KMS-11 (cell line): ENCODE results near the gene MYO1H.

Experiments used
- H2AFZ ChIP-seq: fragments of 200-600 bp; sonication (generic); 2 replicates; pipeline ENCODE4 v1.6.1; 2016; ENCODE audit warnings: antibody characterized with exemption, mixed run types, low read depth
- H3K27ac ChIP-seq: fragments of 200-600 bp; sonication (generic); 2 replicates; pipeline ENCODE4 v1.6.1; 2016; ENCODE audit warnings: mild to moderate bottlenecking, mixed run types
- H3K27me3 ChIP-seq: fragments of 200-600 bp; sonication (generic); 2 replicates; pipeline ENCODE4 v1.6.1; 2017; ENCODE audit warnings: mild to moderate bottlenecking, low read depth, mixed run types, moderate library complexity; ENCODE audit not compliant: insufficient read depth
- H3K36me3 ChIP-seq: fragments of 200-600 bp; sonication (generic); 2 replicates; pipeline ENCODE4 v1.6.1; 2017; ENCODE audit warnings: mild to moderate bottlenecking, mixed run types; ENCODE audit not compliant: insufficient read depth
- H3K4me1 ChIP-seq: fragments of 200-600 bp; sonication (generic); 2 replicates; pipeline ENCODE4 v1.6.1; 2016; ENCODE audit warnings: mild to moderate bottlenecking, low read depth, mixed run types; ENCODE audit not compliant: poor library complexity, severe bottlenecking
- H3K4me2 ChIP-seq: fragments of 200-600 bp; sonication (generic); 2 replicates; pipeline ENCODE4 v1.7.0; 2016; ENCODE audit warnings: mild to moderate bottlenecking, mixed run types
- H3K4me3 ChIP-seq: fragments of 200-600 bp; sonication (generic); IDR thresholded peaks from 2 replicates; pipeline ENCODE4 v1.6.1; 2017; ENCODE audit warnings: low read depth, low read length, mixed read lengths; ENCODE audit not compliant: insufficient read depth
- H3K79me2 ChIP-seq: fragments of 200-600 bp; sonication (generic); 2 replicates; pipeline ENCODE4 v1.6.1; 2016; ENCODE audit warnings: low read depth, mixed run types; ENCODE audit not compliant: insufficient read depth
- H3K9ac ChIP-seq: fragments of 200-600 bp; sonication (generic); 2 replicates; pipeline ENCODE4 v1.6.1; 2016; ENCODE audit warnings: mild to moderate bottlenecking, mixed run types
- H4K20me1 ChIP-seq: fragments of 200-600 bp; sonication (generic); 2 replicates; pipeline ENCODE4 v1.6.1; 2016; ENCODE audit warnings: mild to moderate bottlenecking, mixed run types; ENCODE audit not compliant: insufficient read depth
- TF ChIP-seq, protein P1 (sequence below): fragments of 200-600 bp; sonication (generic); conservative IDR thresholded peaks from 2 replicates; pipeline ENCODE4 v1.6.1; 2017; ENCODE audit warnings: low read depth, mild to moderate bottlenecking, antibody characterized with exemption, low read length, moderate library complexity, mixed read lengths

MYO1H gene

DNA sequence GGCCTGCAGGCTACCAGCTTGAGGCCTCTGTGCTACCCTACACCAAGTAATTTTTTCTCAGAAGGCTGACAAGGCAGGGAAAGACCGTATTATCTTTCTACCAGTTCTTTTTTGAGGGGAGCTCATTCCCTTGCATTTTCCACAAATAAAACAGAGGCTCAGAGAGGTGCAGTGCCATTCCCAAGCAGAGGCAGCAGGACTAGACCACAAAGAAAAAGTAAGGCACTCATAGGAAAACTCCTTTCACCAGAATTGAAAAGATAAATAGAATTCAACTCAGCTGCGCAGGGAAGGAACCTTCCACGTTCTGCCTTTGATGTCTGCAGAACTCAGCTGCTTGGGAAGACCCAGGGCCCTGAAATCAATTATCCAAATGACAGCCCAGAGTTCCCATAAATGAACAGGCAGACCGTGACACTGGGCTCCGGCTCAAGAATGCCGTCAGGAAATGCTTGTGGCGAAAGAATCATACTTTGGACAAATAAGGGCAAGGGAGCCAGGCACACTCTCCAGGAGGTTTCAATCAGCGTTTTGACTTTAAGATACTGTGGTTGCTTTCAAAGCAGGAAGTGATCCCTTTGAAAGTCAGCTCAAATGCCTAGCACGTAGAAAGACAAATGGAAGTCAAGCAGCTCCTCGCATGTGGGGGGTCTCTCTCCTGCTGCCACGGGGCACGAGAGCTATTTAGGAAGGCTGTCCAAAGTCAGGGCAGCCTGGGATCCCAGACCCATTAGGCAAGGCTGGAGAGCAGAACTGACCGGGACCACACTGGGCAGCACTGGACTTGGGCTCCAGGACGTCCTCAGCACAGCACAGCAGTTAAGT, 115.4 kb downstream of the MYO1H start:
- Histone ChIP-seq H3K4me2 (no peak overlapping the region), H3K9ac (no peak overlapping the region), H3K27me3 (no peaks in the 10 kb centered on the region), H3K27ac (no peak overlapping the region), H3K36me3 (no peaks in the 10 kb centered on the region), H3K4me3 (no peak overlapping the region), H3K4me1 (no peaks in the 10 kb centered on the region), H4K20me1 (no peaks in the 10 kb centered on the region), H2AFZ (no peak overlapping the region), H3K79me2 (no peaks in the 10 kb centered on the region)
- TF ChIP-seq, protein P1, sequence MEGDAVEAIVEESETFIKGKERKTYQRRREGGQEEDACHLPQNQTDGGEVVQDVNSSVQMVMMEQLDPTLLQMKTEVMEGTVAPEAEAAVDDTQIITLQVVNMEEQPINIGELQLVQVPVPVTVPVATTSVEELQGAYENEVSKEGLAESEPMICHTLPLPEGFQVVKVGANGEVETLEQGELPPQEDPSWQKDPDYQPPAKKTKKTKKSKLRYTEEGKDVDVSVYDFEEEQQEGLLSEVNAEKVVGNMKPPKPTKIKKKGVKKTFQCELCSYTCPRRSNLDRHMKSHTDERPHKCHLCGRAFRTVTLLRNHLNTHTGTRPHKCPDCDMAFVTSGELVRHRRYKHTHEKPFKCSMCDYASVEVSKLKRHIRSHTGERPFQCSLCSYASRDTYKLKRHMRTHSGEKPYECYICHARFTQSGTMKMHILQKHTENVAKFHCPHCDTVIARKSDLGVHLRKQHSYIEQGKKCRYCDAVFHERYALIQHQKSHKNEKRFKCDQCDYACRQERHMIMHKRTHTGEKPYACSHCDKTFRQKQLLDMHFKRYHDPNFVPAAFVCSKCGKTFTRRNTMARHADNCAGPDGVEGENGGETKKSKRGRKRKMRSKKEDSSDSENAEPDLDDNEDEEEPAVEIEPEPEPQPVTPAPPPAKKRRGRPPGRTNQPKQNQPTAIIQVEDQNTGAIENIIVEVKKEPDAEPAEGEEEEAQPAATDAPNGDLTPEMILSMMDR: no peak

DNA sequence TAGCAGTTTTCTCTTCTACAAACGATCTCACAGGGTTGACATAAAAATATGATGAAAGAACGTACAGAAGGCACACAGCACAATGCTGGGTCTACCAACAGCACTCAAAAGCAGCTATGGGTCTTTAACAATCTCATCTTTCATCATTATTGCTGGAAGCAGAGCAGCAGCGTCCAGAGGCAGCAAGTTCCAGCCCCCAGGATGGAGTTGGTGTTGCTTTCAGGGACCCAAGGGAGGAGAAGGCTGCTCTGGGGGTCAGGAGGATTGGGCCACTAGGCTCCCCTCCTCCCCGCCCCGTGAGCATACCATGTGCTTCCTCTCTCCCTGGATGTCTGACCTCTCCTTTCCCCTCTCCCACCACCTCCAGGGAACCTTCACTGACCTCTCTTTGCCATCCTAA, 116.1 kb downstream of the MYO1H start:
- Histone ChIP-seq H3K9ac (no peak overlapping the region), H3K4me2 (no peak overlapping the region), H3K4me1 (no peaks in the 10 kb centered on the region), H3K36me3 (no peaks in the 10 kb centered on the region), H4K20me1 (no peaks in the 10 kb centered on the region), H3K27me3 (no peaks in the 10 kb centered on the region), H3K4me3 (no peak overlapping the region), H3K27ac (no peak overlapping the region), H2AFZ (no peak overlapping the region), H3K79me2 (no peaks in the 10 kb centered on the region)
- TF ChIP-seq, protein P1: no peak

DNA sequence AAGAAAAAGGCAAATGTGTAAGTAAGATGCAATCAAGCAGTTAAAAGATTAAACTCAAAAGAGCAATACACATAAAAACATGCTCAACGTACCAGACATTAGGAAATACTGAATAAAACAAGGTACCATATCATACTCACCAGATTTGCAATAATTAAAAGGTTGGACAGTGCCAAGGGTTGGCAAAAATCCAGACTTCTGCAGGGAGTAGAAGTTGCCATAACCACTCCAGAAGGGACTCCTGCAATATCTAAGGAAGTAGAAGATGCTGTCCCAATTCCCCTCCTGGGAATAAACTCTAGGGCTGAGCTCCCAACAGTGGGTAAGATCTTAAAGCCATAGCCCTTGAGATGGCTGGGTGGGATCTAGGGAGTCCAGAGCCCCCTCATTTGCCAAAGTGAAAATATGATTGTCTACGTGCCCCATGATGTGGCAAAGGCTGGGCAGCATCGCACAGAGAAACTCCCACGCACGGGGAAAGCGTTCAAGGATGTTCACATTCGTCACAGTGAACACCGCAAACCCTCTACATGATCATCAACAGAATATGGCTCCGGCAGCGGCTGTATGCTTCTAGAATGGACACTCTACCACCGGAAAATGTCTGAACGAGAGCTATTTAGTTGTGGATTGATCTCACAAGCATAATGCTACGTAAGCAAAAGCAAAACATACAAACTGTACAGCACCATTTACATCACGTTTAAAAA, 117.1 kb downstream of the MYO1H start:
- no peaks in the 10 kb centered on the region for H3K36me3 ChIP-seq

DNA sequence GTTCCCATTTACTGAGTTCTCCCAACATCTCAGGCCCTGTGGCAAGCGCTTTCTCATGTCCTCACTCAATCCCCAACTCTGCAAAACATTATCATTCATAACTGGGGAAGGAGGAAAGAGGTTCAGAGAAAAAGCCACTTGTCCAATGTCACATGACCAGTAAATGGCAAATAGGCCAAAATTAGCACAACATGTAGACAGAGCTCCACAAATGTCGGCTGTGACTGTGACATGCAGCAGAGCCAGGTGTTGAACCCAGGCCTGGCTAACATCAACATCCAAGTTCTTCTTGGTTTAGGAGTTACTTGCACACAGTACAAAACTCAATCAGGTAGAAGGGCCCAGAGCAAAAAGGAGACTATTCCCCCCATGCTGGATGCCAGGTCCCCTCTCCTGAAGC, 118.6 kb downstream of the MYO1H start:
- H3K27ac ChIP-seq: no peak overlapping the region
- no peak overlapping the region for H3K4me3 ChIP-seq
- no peak overlapping the region for H2AFZ ChIP-seq
- no peaks in the 10 kb centered on the region for H3K27me3 ChIP-seq
- H3K79me2 ChIP-seq: no peaks in the 10 kb centered on the region
- TF ChIP-seq, protein P1: no peak
- H4K20me1 ChIP-seq: no peaks in the 10 kb centered on the region
- H3K36me3 ChIP-seq: no peaks in the 10 kb centered on the region
- H3K4me1 ChIP-seq: no peaks in the 10 kb centered on the region
- no peak overlapping the region for H3K9ac ChIP-seq
- no peak overlapping the region for H3K4me2 ChIP-seq

More for the DNA sequence above, 117.1 kb downstream of the MYO1H start:
- H3K4me2 ChIP-seq: no peak overlapping the region
- TF ChIP-seq, protein P1: no peak
- no peaks in the 10 kb centered on the region for H3K79me2 ChIP-seq
- no peaks in the 10 kb centered on the region for H3K4me1 ChIP-seq
- H2AFZ ChIP-seq: no peak overlapping the region
- H3K4me3 ChIP-seq: no peak overlapping the region
- H3K27ac ChIP-seq: no peak overlapping the region
- H3K27me3 ChIP-seq: no peaks in the 10 kb centered on the region
- H4K20me1 ChIP-seq: no peaks in the 10 kb centered on the region
- no peak overlapping the region for H3K9ac ChIP-seq
